CD4-positive, alpha-beta T cell treated with Interleukin-10 for 1 hour (primary cell): ENCODE measurements around the gene GPR148.

ENCODE experiments used
- DNase-seq: peaks from one replicate; pipeline ENCODE4 v3.0.0-alpha.2; 2020

GPR148 gene

GRCh38 chr2:130776550-130776949 lies 47.7 kb downstream of the GPR148 start:
- no peak for DNase-seq

GRCh38 chr2:130778781-130779180 lies 49.9 kb downstream of the GPR148 start:
- DNase-seq, result no peak
